HepG2 (cell line): ENCODE measurements around the gene NME4. TPM values are rescaled to one million over a fixed set of nuclear protein-coding genes. Genes with fewer than 3 reads are reported as not detected.

Experiments used
- ATRX ChIP-seq: sonication (generic); formaldehyde crosslinking; IDR thresholded peaks from 2 replicates; pipeline ENCODE4 v1.4.0; 2020; ENCODE audit warnings: missing genetic modification reagents, borderline replicate concordance
- CBX1 ChIP-seq: IDR thresholded peaks from one replicate; pipeline ENCODE4 v1.6.1; 2016; ENCODE audit warnings: antibody characterized with exemption, low read depth
- DNMT3B ChIP-seq: conservative IDR thresholded peaks from 2 replicates; pipeline ENCODE4 v1.6.1; 2016; ENCODE audit warnings: missing biosample characterization, control low read depth
- FOXM1 ChIP-seq: sonication (generic); formaldehyde crosslinking; IDR thresholded peaks from 2 replicates; pipeline ENCODE4 v1.5.0; 2020; ENCODE audit warnings: missing genetic modification reagents
- KDM2A ChIP-seq: sonication (generic); formaldehyde crosslinking; IDR thresholded peaks from 2 replicates; pipeline ENCODE4 v1.4.0; 2020; ENCODE audit warnings: low read depth, missing genetic modification reagents, borderline replicate concordance
- KLF15 ChIP-seq: sonication (generic); formaldehyde crosslinking; IDR thresholded peaks from 2 replicates; pipeline ENCODE4 v1.8.1; 2023; ENCODE audit warnings: borderline replicate concordance, mild to moderate bottlenecking, inconsistent platforms, missing genetic modification reagents, mixed read lengths
- MYC ChIP-seq: sonication (generic); formaldehyde crosslinking; IDR thresholded peaks from 2 replicates; pipeline ENCODE4 v1.9.0; 2021; ENCODE audit warnings: missing genetic modification reagents, borderline replicate concordance
- NONO ChIP-seq, 2 experiments: fragments of 450-650 bp in 1 of 2; sonication (generic) in 1 of 2; formaldehyde crosslinking in 1 of 2; IDR thresholded peaks in 1 of 2; conservative IDR thresholded peaks in 1 of 2; 2 replicates each; pipeline versions ENCODE4 v1.6.1 to v1.8.0; 2017 to 2022; ENCODE audit warnings: mild to moderate bottlenecking in 1 of 2, missing genetic modification reagents in 1 of 2, moderate library complexity in 1 of 2
- ONECUT2 ChIP-seq: sonication (generic); formaldehyde crosslinking; IDR thresholded peaks from 2 replicates; pipeline ENCODE4 v1.4.0; 2020; ENCODE audit warnings: missing genetic modification reagents
- PAF1 ChIP-seq: IDR thresholded peaks from 2 replicates; pipeline ENCODE4 v1.6.1; 2016; ENCODE audit warnings: missing genetic modification reagents, missing compliant biosample characterization
- PCBP1 ChIP-seq: fragments of 200-400 bp; formaldehyde crosslinking; IDR thresholded peaks from 2 replicates; pipeline ENCODE4 v1.6.1; 2017; ENCODE audit warnings: mild to moderate bottlenecking, low read depth, low read length, borderline replicate concordance
- PPARG ChIP-seq: conservative IDR thresholded peaks from 2 replicates; pipeline ENCODE4 v1.6.1; 2016; ENCODE audit warnings: missing biosample characterization, missing genetic modification reagents
- RARA ChIP-seq: IDR thresholded peaks from 2 replicates; pipeline ENCODE4 v1.6.1; 2016; ENCODE audit warnings: missing genetic modification reagents, missing compliant biosample characterization
- REL ChIP-seq: sonication (generic); formaldehyde crosslinking; conservative IDR thresholded peaks from 2 replicates; pipeline ENCODE4 v1.8.0; 2022; ENCODE audit warnings: mild to moderate bottlenecking, missing genetic modification reagents, moderate library complexity
- SMAD1 ChIP-seq: sonication (generic); formaldehyde crosslinking; IDR thresholded peaks from 2 replicates; pipeline ENCODE4 v1.4.0; 2020; ENCODE audit warnings: missing genetic modification reagents, low read depth, mild to moderate bottlenecking, borderline replicate concordance
- STAG1 ChIP-seq: sonication (generic); formaldehyde crosslinking; IDR thresholded peaks from 2 replicates; pipeline ENCODE4 v1.4.0; 2020; ENCODE audit warnings: missing genetic modification reagents
- ZEB1 ChIP-seq: IDR thresholded peaks from 2 replicates; pipeline ENCODE4 v1.6.1; 2012; ENCODE audit warnings: mild to moderate bottlenecking, low read depth, inconsistent platforms; ENCODE audit not compliant: insufficient replicate concordance
- ZFAT ChIP-seq: sonication (generic); formaldehyde crosslinking; conservative IDR thresholded peaks from 2 replicates; pipeline ENCODE4 v1.8.1; 2023; ENCODE audit warnings: missing genetic modification reagents, inconsistent platforms
- ZNF136 ChIP-seq: sonication (generic); formaldehyde crosslinking; IDR thresholded peaks from 2 replicates; pipeline ENCODE4 v1.8.1; 2022; ENCODE audit warnings: low read depth, mild to moderate bottlenecking, moderate library complexity, missing genetic modification reagents
- ZNF253 ChIP-seq: sonication (generic); formaldehyde crosslinking; IDR thresholded peaks from 2 replicates; pipeline ENCODE4 v1.8.0; 2022; ENCODE audit warnings: mild to moderate bottlenecking, missing genetic modification reagents, borderline replicate concordance
- ZNF549 ChIP-seq: sonication (generic); formaldehyde crosslinking; IDR thresholded peaks from 2 replicates; pipeline ENCODE4 v1.5.0; 2020; ENCODE audit warnings: missing genetic modification reagents
- ZNF7 ChIP-seq: IDR thresholded peaks from 2 replicates; pipeline ENCODE4 v1.6.1; 2016; ENCODE audit warnings: missing biosample characterization, missing genetic modification reagents
- ZNF768 ChIP-seq: sonication (generic); formaldehyde crosslinking; IDR thresholded peaks from 2 replicates; pipeline ENCODE4 v1.4.0; 2020; ENCODE audit warnings: missing genetic modification reagents
- polyA plus RNA-seq, 8 experiments: library from polyadenylated mRNA; depleted of rRNA in 3 of 8; stranded (reverse) in 7 of 8; unstranded in 1 of 8; fragments of >200 nt; fragmentation: Illumina TruSeq in 4 of 8; extraction: Trizol in 4 of 8; gene quantifications; 2 replicates each; pipeline versions ENCODE4 v1.2.1 to v1.2.3, GENCODE V29; 2011 to 2016; ENCODE audit warnings: low read depth in 4 of 8, missing spikeins in 1 of 8, mixed read lengths in 1 of 8; ENCODE audit not compliant: insufficient read depth in 1 of 8
- total RNA-seq, 5 experiments: library from RNA; depleted of rRNA; stranded (reverse); fragments of >200 nt; fragmentation: Illumina TruSeq; extraction: Trizol; gene quantifications; 2 replicates each; pipeline ENCODE4 v1.2.3, GENCODE V29; 2016; ENCODE audit warnings: low read depth in 1 of 5
- TF ChIP-seq, protein P1 (sequence below): fragments of 450-650 bp; IDR thresholded peaks from 2 replicates; pipeline ENCODE4 v1.6.1; 2017; ENCODE audit warnings: mild to moderate bottlenecking
- TF ChIP-seq, protein P2 (sequence below): sonication (generic); formaldehyde crosslinking; IDR thresholded peaks from 2 replicates; pipeline ENCODE4 v1.4.0; 2020; ENCODE audit warnings: missing genetic modification reagents, low read depth, mild to moderate bottlenecking, borderline replicate concordance
- TF ChIP-seq, protein P3 (sequence below), 2 experiments: sonication (generic) in 1 of 2; formaldehyde crosslinking in 1 of 2; IDR thresholded peaks; 2 replicates each; pipeline versions ENCODE4 v1.5.1 to v1.6.1; 2011 to 2020; ENCODE audit warnings: borderline replicate concordance in 1 of 2, low read depth in 1 of 2, low read length in 1 of 2, mild to moderate bottlenecking in 1 of 2, missing genetic modification reagents in 1 of 2, moderate library complexity in 1 of 2

Gene NME4
- total and polyA plus RNA-seq, 2 of the 13 experiments (the other 11 are each of a cell fraction or from before 2014, with no cell fraction given): 121 to 263 TPM

DNA sequence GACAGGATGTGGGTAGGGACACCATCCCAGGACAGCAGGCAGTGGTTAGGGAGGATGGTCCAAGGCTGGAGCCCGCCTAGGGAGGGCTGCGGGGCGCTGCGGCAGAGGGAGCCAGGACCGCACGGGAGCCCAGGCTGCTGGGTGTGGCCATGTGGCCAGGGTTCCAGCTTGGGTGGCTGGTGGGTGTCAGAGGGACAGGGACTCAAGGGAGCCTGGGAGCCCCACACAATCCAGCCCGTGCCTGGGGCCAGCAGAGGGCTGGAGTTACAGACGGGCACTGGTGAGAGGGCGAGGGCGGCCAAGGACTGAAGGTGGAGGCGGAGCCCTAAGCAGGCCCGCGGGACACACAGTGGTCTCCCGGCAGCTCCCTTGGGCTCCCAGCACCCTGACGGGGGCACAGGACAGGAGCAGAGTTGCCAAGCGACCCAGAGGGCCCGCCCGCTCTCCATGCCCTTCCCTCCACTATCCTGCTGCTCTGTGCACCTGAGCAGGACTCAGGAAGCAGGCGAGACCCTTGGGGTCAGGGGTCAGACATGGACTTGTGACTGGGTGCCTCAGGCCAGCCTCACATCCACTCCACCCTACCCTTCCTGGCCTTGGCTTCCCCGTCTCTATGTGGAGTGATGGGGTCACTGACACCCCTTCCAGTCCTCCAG, 33.8 kb upstream of the NME4 start (continued):
- TF ChIP-seq ZFAT (CRISPR knock-in tag) (no peak), REL (CRISPR knock-in tag) (no peak), NONO (IDR thresholded peaks at IDR 0.05) (no peak), NONO (CRISPR knock-in tag; conservative IDR thresholded peaks at IDR 0.05) (no peak), KDM2A (0 out of 2 replicates have a peak, but pooled peaks have one; percentile 28), ZNF768 (CRISPR knock-in tag) (no peak), KLF15 (CRISPR knock-in tag) (no peak), PPARG (no peak), PAF1 (CRISPR knock-in tag) (no peak), ZNF136 (CRISPR knock-in tag) (no peak), ONECUT2 (no peak), ZEB1 (no peak), CBX1 (no peak), PCBP1 (no peak), ZNF7 (CRISPR knock-in tag) (no peak), SMAD1 (CRISPR knock-in tag) (no peak), ZNF549 (CRISPR knock-in tag) (no peak), MYC (CRISPR knock-in tag) (peak; percentile 41; the same call in 1 of the 2 replicates), DNMT3B (no peak), STAG1 (CRISPR knock-in tag) (no peak), ZNF253 (CRISPR knock-in tag) (no peak), ATRX (CRISPR knock-in tag) (no peak), FOXM1 (CRISPR knock-in tag) (no peak), RARA (CRISPR knock-in tag) (0 out of 2 replicates have a peak, but pooled peaks have one; percentile 4)
- TF ChIP-seq, protein P1, sequence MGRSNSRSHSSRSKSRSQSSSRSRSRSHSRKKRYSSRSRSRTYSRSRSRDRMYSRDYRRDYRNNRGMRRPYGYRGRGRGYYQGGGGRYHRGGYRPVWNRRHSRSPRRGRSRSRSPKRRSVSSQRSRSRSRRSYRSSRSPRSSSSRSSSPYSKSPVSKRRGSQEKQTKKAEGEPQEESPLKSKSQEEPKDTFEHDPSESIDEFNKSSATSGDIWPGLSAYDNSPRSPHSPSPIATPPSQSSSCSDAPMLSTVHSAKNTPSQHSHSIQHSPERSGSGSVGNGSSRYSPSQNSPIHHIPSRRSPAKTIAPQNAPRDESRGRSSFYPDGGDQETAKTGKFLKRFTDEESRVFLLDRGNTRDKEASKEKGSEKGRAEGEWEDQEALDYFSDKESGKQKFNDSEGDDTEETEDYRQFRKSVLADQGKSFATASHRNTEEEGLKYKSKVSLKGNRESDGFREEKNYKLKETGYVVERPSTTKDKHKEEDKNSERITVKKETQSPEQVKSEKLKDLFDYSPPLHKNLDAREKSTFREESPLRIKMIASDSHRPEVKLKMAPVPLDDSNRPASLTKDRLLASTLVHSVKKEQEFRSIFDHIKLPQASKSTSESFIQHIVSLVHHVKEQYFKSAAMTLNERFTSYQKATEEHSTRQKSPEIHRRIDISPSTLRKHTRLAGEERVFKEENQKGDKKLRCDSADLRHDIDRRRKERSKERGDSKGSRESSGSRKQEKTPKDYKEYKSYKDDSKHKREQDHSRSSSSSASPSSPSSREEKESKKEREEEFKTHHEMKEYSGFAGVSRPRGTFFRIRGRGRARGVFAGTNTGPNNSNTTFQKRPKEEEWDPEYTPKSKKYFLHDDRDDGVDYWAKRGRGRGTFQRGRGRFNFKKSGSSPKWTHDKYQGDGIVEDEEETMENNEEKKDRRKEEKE: no peak
- TF ChIP-seq, protein P2, sequence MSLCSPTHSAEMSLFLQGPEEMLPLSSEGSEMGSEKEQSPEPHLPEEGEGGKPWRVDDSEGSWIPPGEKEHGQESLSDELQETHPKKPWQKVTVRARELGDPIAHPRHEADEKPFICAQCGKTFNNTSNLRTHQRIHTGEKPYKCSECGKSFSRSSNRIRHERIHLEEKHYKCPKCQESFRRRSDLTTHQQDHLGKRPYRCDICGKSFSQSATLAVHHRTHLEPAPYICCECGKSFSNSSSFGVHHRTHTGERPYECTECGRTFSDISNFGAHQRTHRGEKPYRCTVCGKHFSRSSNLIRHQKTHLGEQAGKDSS (CRISPR knock-in tag): no peak
- TF ChIP-seq, protein P3, sequence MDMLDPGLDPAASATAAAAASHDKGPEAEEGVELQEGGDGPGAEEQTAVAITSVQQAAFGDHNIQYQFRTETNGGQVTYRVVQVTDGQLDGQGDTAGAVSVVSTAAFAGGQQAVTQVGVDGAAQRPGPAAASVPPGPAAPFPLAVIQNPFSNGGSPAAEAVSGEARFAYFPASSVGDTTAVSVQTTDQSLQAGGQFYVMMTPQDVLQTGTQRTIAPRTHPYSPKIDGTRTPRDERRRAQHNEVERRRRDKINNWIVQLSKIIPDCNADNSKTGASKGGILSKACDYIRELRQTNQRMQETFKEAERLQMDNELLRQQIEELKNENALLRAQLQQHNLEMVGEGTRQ (IDR thresholded peaks at IDR 0.05; ENCODE audit: low read depth, low read length): no peak
- TF ChIP-seq, protein P3 (CRISPR knock-in tag; IDR thresholded peaks at IDR 0.05; ENCODE audit: borderline replicate concordance): no peak
